ENCODE data around the gene TDRD1. TPM values are rescaled to one million over a fixed set of nuclear protein-coding genes. Genes with fewer than 3 reads are reported as not detected.

TDRD1 gene
- total RNA-seq, 1 donor from 2014 or later = 0.04 TPM

- Histone ChIP-seq H4K20me1 (ENCODE audit: low read depth) (no peaks in the 10 kb centered on the region), H3K9ac (no peak overlapping the region), H2AFZ (replicated peaks) (no peak overlapping the region), H3K36me3 (no peaks in the 10 kb centered on the region), H3K4me3 (no peak overlapping the region), H3K4me1 (peaks cover 16% of the 10 kb centered on the region), H3K27ac (no peak overlapping the region), H3K4me2 (no peak overlapping the region), H3K27me3 (peaks cover 66% of the 10 kb centered on the region), H3F3A (ENCODE audit: low read depth) (peaks cover 13% of the 10 kb centered on the region), H3K9me3 (ENCODE audit: low read depth) (no peaks in the 10 kb centered on the region), H3K79me2 (ENCODE audit: low read depth) (no peaks in the 10 kb centered on the region)
- Mint-ChIP-seq H3K9me3 (no peaks in the 10 kb centered on the region), H3K4me1 (peaks cover 29% of the 10 kb centered on the region), H3K27me3 (ENCODE audit: insufficient read depth, low read depth) (peaks cover 27% of the 10 kb centered on the region), H3K36me3 (no peaks in the 10 kb centered on the region), H3K27ac (no peak overlapping the region), H3K4me3 (no peak overlapping the region)
- TF ChIP-seq EZH2phosphoT487 (IDR thresholded peaks at IDR 0.05) (no peak), EZH2 (IDR thresholded peaks at IDR 0.05) (no peak), CTCF (IDR thresholded peaks at IDR 0.05) (no peak)
- DNase-seq (ENCODE audit: low spot score) = no peak
Measured at GRCh38 chr10:114242235-114242634, 63.1 kb downstream of the TDRD1 start.

GRCh38 chr10:114243661-114244060 lies 64.5 kb downstream of the TDRD1 start:
- Mint-ChIP-seq H3K4me1 (peaks cover 29% of the 10 kb centered on the region), H3K27ac (no peak overlapping the region), H3K36me3 (no peaks in the 10 kb centered on the region), H3K27me3 (ENCODE audit: insufficient read depth, low read depth) (peaks cover 16% of the 10 kb centered on the region), H3K9me3 (no peaks in the 10 kb centered on the region), H3K4me3 (no peak overlapping the region)
- no peaks in the 10 kb centered on the region for H3K36me3 ChIP-seq
- no peak overlapping the region for H3K9ac ChIP-seq
- no peak overlapping the region for H2AFZ ChIP-seq (replicated peaks)
- H3K4me1 ChIP-seq = peaks cover 14% of the 10 kb centered on the region
- no peak overlapping the region for H3K4me3 ChIP-seq
- H3K79me2 ChIP-seq (ENCODE audit: low read depth) = no peaks in the 10 kb centered on the region
- H3K27ac ChIP-seq = no peak overlapping the region
- peaks cover 52% of the 10 kb centered on the region for H3K27me3 ChIP-seq
- no peak overlapping the region for H3K4me2 ChIP-seq
- H4K20me1 ChIP-seq (ENCODE audit: low read depth) = no peaks in the 10 kb centered on the region
- no peak for TF ChIP-seq EZH2phosphoT487 (IDR thresholded peaks at IDR 0.05)
- no peak for TF ChIP-seq CTCF (IDR thresholded peaks at IDR 0.05)
- no peaks in the 10 kb centered on the region for H3K9me3 ChIP-seq (ENCODE audit: low read depth)
- DNase-seq (ENCODE audit: low spot score) = no peak
- H3F3A ChIP-seq (ENCODE audit: low read depth) = peaks cover 13% of the 10 kb centered on the region

GRCh38 chr10:114244126-114244525 lies 65.0 kb downstream of the TDRD1 start:
- H3K27me3 Mint-ChIP-seq (ENCODE audit: insufficient read depth, low read depth) = peaks cover 11% of the 10 kb centered on the region
- no peaks in the 10 kb centered on the region for H4K20me1 ChIP-seq (ENCODE audit: low read depth)

More at GRCh38 chr10:114244126-114244525, 65.0 kb downstream of the TDRD1 start:
- peaks cover 29% of the 10 kb centered on the region for H3K4me1 Mint-ChIP-seq
- peaks cover 47% of the 10 kb centered on the region for H3K27me3 ChIP-seq
- H3K9me3 Mint-ChIP-seq = no peaks in the 10 kb centered on the region
- H3K4me3 ChIP-seq = no peak overlapping the region
- no peak overlapping the region for H2AFZ ChIP-seq (replicated peaks)
- H3K4me3 Mint-ChIP-seq = no peak overlapping the region
- H3K36me3 Mint-ChIP-seq = no peaks in the 10 kb centered on the region
- H3K4me1 ChIP-seq = peaks cover 10% of the 10 kb centered on the region
- DNase-seq (ENCODE audit: low spot score) = no peak
- peaks cover 13% of the 10 kb centered on the region for H3F3A ChIP-seq (ENCODE audit: low read depth)
- H3K27ac Mint-ChIP-seq = no peak overlapping the region
- H3K9me3 ChIP-seq (ENCODE audit: low read depth) = no peaks in the 10 kb centered on the region
- H3K36me3 ChIP-seq = no peaks in the 10 kb centered on the region
- H3K79me2 ChIP-seq (ENCODE audit: low read depth) = no peaks in the 10 kb centered on the region
- no peak overlapping the region for H3K4me2 ChIP-seq
- no peak for TF ChIP-seq EZH2 (IDR thresholded peaks at IDR 0.05)
- TF ChIP-seq EZH2phosphoT487 (IDR thresholded peaks at IDR 0.05) = no peak
- TF ChIP-seq CTCF (IDR thresholded peaks at IDR 0.05) = no peak
- H3K27ac ChIP-seq = no peak overlapping the region
- no peak overlapping the region for H3K9ac ChIP-seq
